IMR-90 (cell line): ENCODE results near the gene RERE. TPM values are rescaled to one million over a fixed set of nuclear protein-coding genes. Genes with fewer than 3 reads are reported as not detected.

Experiments used
- ATAC-seq: fragments of 200-7000 bp; cut with Tn5 transposase; 2 replicates; pipeline ENCODE4 v1.9.1; 2020; ENCODE audit warnings: low read depth, mild to moderate bottlenecking, moderate library complexity
- BruUV-seq: library from RNA; stranded (reverse); fragments of 400-500 nt; replicated peaks from 2 replicates; lab custom pipeline; 2021; lab: Mats Ljungman, UMichigan
- CTCF ChIA-PET: fragments of 300-600 bp; formaldehyde crosslinking; extraction: SDS; loops from one replicate; lab custom pipeline; 2021; ENCODE audit warnings: antibody characterized with exemption; lab: Yijun Ruan, JAX
- POLR2A ChIA-PET: fragments of 300-600 bp; sonication (Branson Sonifier 250); formaldehyde crosslinking; loops from one replicate; lab custom pipeline; 2022; ENCODE audit warnings: antibody characterized with exemption; ENCODE audit not compliant: unreplicated experiment; lab: Charles Lee
- DNase-seq: peaks from one replicate; pipeline ENCODE4 v3.0.0; 2013
- H2AFZ ChIP-seq: replicated peaks from 2 replicates; pipeline ENCODE3; 2013; ENCODE audit warnings: low read length, mild to moderate bottlenecking; ENCODE audit not compliant: poor library complexity
- H2AK5ac ChIP-seq: 2 replicates; pipeline ENCODE4 v1.6.1; 2013; ENCODE audit warnings: low read depth, low read length, inconsistent platforms
- H2AK9ac ChIP-seq: replicated peaks from 2 replicates; pipeline ENCODE3; 2013; ENCODE audit warnings: mild to moderate bottlenecking, low read depth, low read length, moderate library complexity; ENCODE audit not compliant: poor library complexity
- H2BK120ac ChIP-seq: 2 replicates; pipeline ENCODE4 v1.6.1; 2013; ENCODE audit warnings: low read depth, low read length, inconsistent platforms
- H2BK15ac ChIP-seq: 3 replicates; pipeline ENCODE4 v1.6.1; 2013; ENCODE audit warnings: low read depth, low read length, inconsistent platforms
- H2BK20ac ChIP-seq: 2 replicates; pipeline ENCODE4 v1.6.1; 2013; ENCODE audit warnings: low read depth, mild to moderate bottlenecking, inconsistent platforms, low read length, moderate library complexity
- H2BK5ac ChIP-seq: 2 replicates; pipeline ENCODE4 v1.6.1; 2013; ENCODE audit warnings: mild to moderate bottlenecking, low read depth, low read length, inconsistent platforms; ENCODE audit not compliant: poor library complexity, severe bottlenecking
- H3K14ac ChIP-seq: replicated peaks from 2 replicates; pipeline ENCODE4 v1.6.1; 2013; ENCODE audit warnings: low read depth, low read length, inconsistent platforms
- H3K18ac ChIP-seq: 2 replicates; pipeline ENCODE4 v1.6.1; 2013; ENCODE audit warnings: low read depth, low read length, control low read depth
- H3K23ac ChIP-seq: 2 replicates; pipeline ENCODE4 v1.6.1; 2013; ENCODE audit warnings: low read depth, low read length, inconsistent platforms
- H3K27ac ChIP-seq: 2 replicates; pipeline ENCODE4 v1.5.1; 2013; ENCODE audit warnings: mild to moderate bottlenecking, control low read depth, low read length; ENCODE audit not compliant: insufficient read depth
- H3K27me3 ChIP-seq: 2 replicates; pipeline ENCODE4 v1.6.1; 2013; ENCODE audit warnings: low read length; ENCODE audit not compliant: control insufficient read depth, insufficient read depth
- H3K36me3 ChIP-seq: 2 replicates; pipeline ENCODE4 v1.6.1; 2013; ENCODE audit warnings: low read length, mixed read lengths; ENCODE audit not compliant: control insufficient read depth, insufficient read depth
- H3K4ac ChIP-seq: 2 replicates; pipeline ENCODE4 v1.6.1; 2013; ENCODE audit warnings: low read depth, low read length, inconsistent platforms
- H3K4me1 ChIP-seq: 2 replicates; pipeline ENCODE4 v1.6.1; 2013; ENCODE audit warnings: low read length, mixed read lengths; ENCODE audit not compliant: control insufficient read depth, insufficient read depth
- H3K4me2 ChIP-seq: 2 replicates; pipeline ENCODE4 v1.6.1; 2013; ENCODE audit warnings: low read depth, mild to moderate bottlenecking, control low read depth, low read length, moderate library complexity
- H3K4me3 ChIP-seq: 2 replicates; pipeline ENCODE4 v1.5.1; 2013; ENCODE audit warnings: low read depth, mild to moderate bottlenecking, control low read depth, low read length, moderate library complexity; ENCODE audit not compliant: insufficient read depth
- H3K56ac ChIP-seq: 2 replicates; pipeline ENCODE4 v1.6.1; 2013; ENCODE audit warnings: low read length, inconsistent platforms; ENCODE audit not compliant: insufficient read depth; ENCODE audit errors: extremely low read depth
- H3K79me1 ChIP-seq, 2 experiments: 2 replicates each; pipeline ENCODE4 v1.6.1; 2013; ENCODE audit warnings: low read length in 2 of 2, inconsistent platforms in 1 of 2, low read depth in 1 of 2
- H3K9ac ChIP-seq: 2 replicates; pipeline ENCODE4 v1.6.1; 2013; ENCODE audit warnings: low read depth, low read length, control low read depth
- H3K9me1 ChIP-seq: 2 replicates; pipeline ENCODE4 v1.6.1; 2013; ENCODE audit warnings: low read length, inconsistent platforms; ENCODE audit not compliant: insufficient read depth
- H3K9me3 ChIP-seq: 2 replicates; pipeline ENCODE4 v1.6.1; 2013; ENCODE audit warnings: low read length; ENCODE audit not compliant: control insufficient read depth, insufficient read depth
- H4K20me1 ChIP-seq: 2 replicates; pipeline ENCODE4 v1.6.1; 2013; ENCODE audit warnings: low read length, inconsistent platforms; ENCODE audit not compliant: insufficient read depth
- H4K5ac ChIP-seq: 2 replicates; pipeline ENCODE4 v1.6.1; 2013; ENCODE audit warnings: mild to moderate bottlenecking, low read depth, low read length, control low read depth
- H4K8ac ChIP-seq, 2 experiments: 2 replicates each; pipeline ENCODE4 v1.6.1; 2013; ENCODE audit warnings: low read depth in 2 of 2, low read length in 2 of 2, control low read depth in 1 of 2, inconsistent platforms in 1 of 2
- H4K91ac ChIP-seq: 2 replicates; pipeline ENCODE4 v1.6.1; 2013; ENCODE audit warnings: low read depth, low read length, inconsistent platforms; ENCODE audit not compliant: insufficient read depth
- CEBPB ChIP-seq: IDR thresholded peaks from 2 replicates; pipeline ENCODE4 v1.6.1; 2012; ENCODE audit warnings: low read depth, low read length, improper control_type of control experiment
- CHD1 ChIP-seq: IDR thresholded peaks from 2 replicates; pipeline ENCODE4 v1.6.1; 2012; ENCODE audit warnings: low read depth, low read length, improper control_type of control experiment
- MAFK ChIP-seq: IDR thresholded peaks from 2 replicates; pipeline ENCODE4 v1.6.1; 2012; ENCODE audit warnings: low read depth, low read length, improper control_type of control experiment
- MAZ ChIP-seq: IDR thresholded peaks from 2 replicates; pipeline ENCODE4 v1.6.1; 2012; ENCODE audit warnings: low read depth, mild to moderate bottlenecking, low read length, improper control_type of control experiment, moderate library complexity, borderline replicate concordance
- MXI1 ChIP-seq: IDR thresholded peaks from 2 replicates; pipeline ENCODE4 v1.6.1; 2012; ENCODE audit warnings: low read depth, mild to moderate bottlenecking, low read length, moderate library complexity, borderline replicate concordance
- RCOR1 ChIP-seq: IDR thresholded peaks from 2 replicates; pipeline ENCODE4 v1.6.1; 2012; ENCODE audit warnings: mild to moderate bottlenecking, low read length, improper control_type of control experiment; ENCODE audit not compliant: insufficient replicate concordance
- RFX5 ChIP-seq: IDR thresholded peaks from 2 replicates; pipeline ENCODE4 v1.8.0; 2012; ENCODE audit warnings: low read depth, mild to moderate bottlenecking, low read length, moderate library complexity
- USF2 ChIP-seq: fragments of 150-350 bp; IDR thresholded peaks from 2 replicates; pipeline ENCODE4 v1.6.1; 2017; ENCODE audit warnings: mild to moderate bottlenecking, antibody characterized with exemption, low read length, low read depth
- WGBS, 2 experiments: methylation state at CpG; one replicate each; pipeline versions ENCODE4 v1.1.5 to v1.1.7; 2013; ENCODE audit warnings: missing lambda C conversion rate in 2 of 2; ENCODE audit not compliant: insufficient read length in 1 of 2; ENCODE audit errors: extremely low coverage in 2 of 2; 5-methylcytosine and 5-hydroxymethylcytosine counted together
- dilution Hi-C: fragments of 300-500 bp; cut with HindIII; formaldehyde crosslinking; loops from one replicate; pipeline ENCODE4 v1.14.3; 2018; ENCODE audit warnings: low sequenced_read_pairs; ENCODE audit not compliant: unreplicated experiment
- in situ Hi-C: fragments of 300-500 bp; cut with MboI; formaldehyde crosslinking; loops from 3 replicates; pipeline ENCODE4 v1.14.3; 2019; ENCODE audit warnings: low sequenced_read_pairs, inconsistent platforms, mixed read lengths
- intact Hi-C: fragments of 100-400 bp; cut with micrococcal nuclease; formaldehyde crosslinking; loops from 2 replicates; pipeline ENCODE4 v1.10.0; 2022
- polyA plus RNA-seq, 3 experiments: library from polyadenylated mRNA; depleted of rRNA; stranded (reverse); fragments of >200 nt; gene quantifications; 2 replicates each; pipeline ENCODE4 v1.2.3, GENCODE V29; 2012; ENCODE audit warnings: low replicate concordance in 1 of 3
- total RNA-seq: library from RNA; depleted of rRNA; stranded (reverse); fragments of >200 nt; gene quantifications from 2 replicates; pipeline ENCODE4 v1.2.3, GENCODE V29; 2012

Gene RERE
- total and polyA plus RNA-seq, 2 of the 4 experiments (the other 2 are of a cell fraction), result 11.5 to 25.1 TPM

- H4K20me1 ChIP-seq, result peaks cover 45% of the 10 kb centered on the region
- H4K5ac ChIP-seq, result peak overlapping the region; percentile 11; the same call in 1 of the 2 replicates
- H3K27ac ChIP-seq, result peak overlapping the region; percentile 60; the same call in 1 of the 2 replicates
- H3K9me3 ChIP-seq, result no peaks in the 10 kb centered on the region
- H3K4ac ChIP-seq, result peak overlapping the region; percentile 42; the same call in 1 of the 2 replicates
- H4K91ac ChIP-seq, result peak overlapping the region; percentile 39
- no peak overlapping the region for H2AFZ ChIP-seq
- DNase-seq (no peak), ATAC-seq (no peak)
- intact Hi-C loops (no loop called here), dilution Hi-C loops (no loop called here), in situ Hi-C loops (no loop called here)
- BruUV-seq, result no TSS peak
- ChIA-PET POLR2A (interaction anchor here (0.5 kb wide), 1 partner anchor 274 kb away, joined by 3 read pairs; no protein-coding TSS in a partner anchor), CTCF (no interaction called here)
- peak overlapping the region; percentile 54; the same call in 1 of the 2 replicates for H3K18ac ChIP-seq
- peak overlapping the region; percentile 41; the same call in 1 of the 2 replicates for H3K14ac ChIP-seq
- H2AK9ac ChIP-seq, result no peak overlapping the region
- H2BK20ac ChIP-seq, result peak overlapping the region; percentile 35
- peak overlapping the region; percentile 50 for H2BK120ac ChIP-seq
- H3K79me1 ChIP-seq, result peaks cover 33 to 84% of the 10 kb centered on the region in 2 experiments
- peak overlapping the region; percentile 22; the same call in 1 of the 3 replicates for H2BK15ac ChIP-seq
- H3K4me1 ChIP-seq, result peaks cover 49% of the 10 kb centered on the region
- peak overlapping the region; percentile 30; the same call in 1 of the 2 replicates for H3K23ac ChIP-seq
- peak overlapping the region; percentile 42 for H2BK5ac ChIP-seq
- no peak overlapping the region; the same call in 1 of the 2 replicates for H3K56ac ChIP-seq
- peak overlapping the region; percentile 0; the same call in 1 of the 2 replicates for H2AK5ac ChIP-seq
- no peaks in the 10 kb centered on the region for H3K27me3 ChIP-seq
- WGBS, 2 experiments, result 90% methylated on average over 2 of the region's 7 CpGs; no CpG with 5 or more reads in 1 of the 2 experiments
- H3K4me2 ChIP-seq, result peak overlapping the region; percentile 48; the same call in 1 of the 2 replicates
- H3K9me1 ChIP-seq, result peaks cover 38% of the 10 kb centered on the region
- no peak for TF ChIP-seq MXI1
- TF ChIP-seq CHD1, result no peak
- no peak for TF ChIP-seq MAZ
- TF ChIP-seq USF2, result no peak
- no peak for TF ChIP-seq CEBPB
- TF ChIP-seq RFX5, result no peak
- no peak for TF ChIP-seq RCOR1
- TF ChIP-seq MAFK, result no peak
- H3K9ac ChIP-seq, result peak overlapping the region; percentile 19; the same call in 1 of the 2 replicates
- no peak overlapping the region for H3K4me3 ChIP-seq
- H3K36me3 ChIP-seq, result peaks cover 32% of the 10 kb centered on the region
- peak overlapping the region in 1 of 2 experiments; percentile 29; a peak in 2 of 4 replicates for H4K8ac ChIP-seq
Measured at GRCh38 chr1:8411803-8412182, 405.6 kb downstream of the RERE start.
